ENCODE data around the gene ENKUR. TPM values are rescaled to one million over a fixed set of nuclear protein-coding genes. Genes with fewer than 3 reads are reported as not detected.

Gene ENKUR
- total and polyA plus RNA-seq, 2 donors from 2014 or later: 0.41 to 0.73 TPM

DNA sequence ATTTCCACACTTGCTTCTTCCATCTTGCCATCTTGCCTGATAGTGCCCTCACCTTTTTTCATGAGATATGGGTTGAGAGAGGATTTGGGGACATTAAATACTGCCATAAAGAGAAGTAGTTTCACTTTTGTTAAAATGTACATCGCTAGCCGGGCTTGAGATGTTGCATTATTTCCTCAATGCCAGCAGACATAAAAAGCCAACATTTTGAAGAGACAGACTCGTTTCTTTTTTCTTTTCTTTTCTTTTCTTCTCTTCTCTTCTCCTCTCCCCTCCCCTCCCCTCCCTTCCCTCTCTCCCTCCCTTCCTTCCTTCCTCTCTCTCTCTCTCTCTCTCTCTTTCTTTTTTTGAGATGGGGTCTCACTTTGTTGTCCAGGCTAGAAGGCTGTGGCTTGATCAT lies 17.9 kb downstream of the ENKUR start:
- no peak for FAIRE-seq
- intact Hi-C loops (cut with DNase I): no loop called here
- TF ChIP-seq, protein P1, sequence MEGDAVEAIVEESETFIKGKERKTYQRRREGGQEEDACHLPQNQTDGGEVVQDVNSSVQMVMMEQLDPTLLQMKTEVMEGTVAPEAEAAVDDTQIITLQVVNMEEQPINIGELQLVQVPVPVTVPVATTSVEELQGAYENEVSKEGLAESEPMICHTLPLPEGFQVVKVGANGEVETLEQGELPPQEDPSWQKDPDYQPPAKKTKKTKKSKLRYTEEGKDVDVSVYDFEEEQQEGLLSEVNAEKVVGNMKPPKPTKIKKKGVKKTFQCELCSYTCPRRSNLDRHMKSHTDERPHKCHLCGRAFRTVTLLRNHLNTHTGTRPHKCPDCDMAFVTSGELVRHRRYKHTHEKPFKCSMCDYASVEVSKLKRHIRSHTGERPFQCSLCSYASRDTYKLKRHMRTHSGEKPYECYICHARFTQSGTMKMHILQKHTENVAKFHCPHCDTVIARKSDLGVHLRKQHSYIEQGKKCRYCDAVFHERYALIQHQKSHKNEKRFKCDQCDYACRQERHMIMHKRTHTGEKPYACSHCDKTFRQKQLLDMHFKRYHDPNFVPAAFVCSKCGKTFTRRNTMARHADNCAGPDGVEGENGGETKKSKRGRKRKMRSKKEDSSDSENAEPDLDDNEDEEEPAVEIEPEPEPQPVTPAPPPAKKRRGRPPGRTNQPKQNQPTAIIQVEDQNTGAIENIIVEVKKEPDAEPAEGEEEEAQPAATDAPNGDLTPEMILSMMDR (IDR thresholded peaks at IDR 0.05; ENCODE audit: borderline replicate concordance, extremely low read depth, insufficient read depth): no peak

DNA sequence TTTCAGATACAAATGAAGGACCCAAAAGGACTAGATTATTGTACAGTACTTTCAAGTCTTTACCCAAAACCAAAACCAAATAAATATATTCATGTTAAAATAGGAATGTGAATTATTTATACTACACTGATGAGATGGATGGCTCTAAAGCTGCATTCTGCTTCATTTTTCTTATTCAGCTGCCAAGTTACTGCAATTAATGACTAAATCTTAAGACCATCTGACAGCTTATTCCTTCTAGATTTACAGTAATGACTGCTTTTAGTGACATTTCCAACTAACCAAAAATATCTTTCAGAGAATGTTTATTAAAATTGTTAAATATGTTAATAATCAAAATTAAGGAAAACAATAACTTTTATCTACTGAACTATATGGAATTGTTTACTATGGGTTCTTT lies 20.9 kb downstream of the ENKUR start:
- no peak overlapping the region for H3K4me3 ChIP-seq (ENCODE audit: low read length in 3 of 3)
- TF ChIP-seq, protein P1 (IDR thresholded peaks at IDR 0.05; ENCODE audit: borderline replicate concordance, extremely low read depth, insufficient read depth): no peak
- H3K27ac ChIP-seq (ENCODE audit: low read depth in 2 of 2, low read length in 2 of 2): no peak overlapping the region
- H3K27me3 ChIP-seq (ENCODE audit: control insufficient read depth, insufficient read depth, low read length): no peaks in the 10 kb centered on the region
- DNase-seq (no peak), FAIRE-seq (no peak)
- intact Hi-C loops (cut with DNase I): no loop called here
- no peaks in the 10 kb centered on the region for H3K36me3 ChIP-seq (ENCODE audit: control insufficient read depth in 2 of 3, insufficient read depth in 3 of 3, low read length in 3 of 3)
- no peak overlapping the region for H3K9ac ChIP-seq (ENCODE audit: low read length in 3 of 3)
- H3K9me3 ChIP-seq (ENCODE audit: control insufficient read depth in 2 of 3, insufficient read depth in 1 of 3, low read length in 3 of 3): no peaks in the 10 kb centered on the region
- no peaks in the 10 kb centered on the region for H3K4me1 ChIP-seq (ENCODE audit: control insufficient read depth in 2 of 3, insufficient read depth in 2 of 3, low read depth in 1 of 3, low read length in 3 of 3)

More for the DNA sequence above, 17.9 kb downstream of the ENKUR start:
- Histone ChIP-seq H3K27me3 (ENCODE audit: control insufficient read depth, insufficient read depth, low read length) (no peaks in the 10 kb centered on the region), H3K36me3 (ENCODE audit: control insufficient read depth in 2 of 3, insufficient read depth in 3 of 3, low read length in 3 of 3) (no peaks in the 10 kb centered on the region), H3K4me1 (ENCODE audit: control insufficient read depth in 2 of 3, insufficient read depth in 2 of 3, low read depth in 1 of 3, low read length in 3 of 3) (no peaks in the 10 kb centered on the region), H3K4me3 (ENCODE audit: low read length in 3 of 3) (no peak overlapping the region), H3K27ac (ENCODE audit: low read depth in 2 of 2, low read length in 2 of 2) (no peak overlapping the region), H3K9me3 (ENCODE audit: control insufficient read depth in 2 of 3, insufficient read depth in 1 of 3, low read length in 3 of 3) (peaks cover 0 to 4% (median 0%) of the 10 kb centered on the region in 3 donors), H3K9ac (ENCODE audit: low read length in 3 of 3) (no peak overlapping the region)
- DNase-seq: no peak

DNA sequence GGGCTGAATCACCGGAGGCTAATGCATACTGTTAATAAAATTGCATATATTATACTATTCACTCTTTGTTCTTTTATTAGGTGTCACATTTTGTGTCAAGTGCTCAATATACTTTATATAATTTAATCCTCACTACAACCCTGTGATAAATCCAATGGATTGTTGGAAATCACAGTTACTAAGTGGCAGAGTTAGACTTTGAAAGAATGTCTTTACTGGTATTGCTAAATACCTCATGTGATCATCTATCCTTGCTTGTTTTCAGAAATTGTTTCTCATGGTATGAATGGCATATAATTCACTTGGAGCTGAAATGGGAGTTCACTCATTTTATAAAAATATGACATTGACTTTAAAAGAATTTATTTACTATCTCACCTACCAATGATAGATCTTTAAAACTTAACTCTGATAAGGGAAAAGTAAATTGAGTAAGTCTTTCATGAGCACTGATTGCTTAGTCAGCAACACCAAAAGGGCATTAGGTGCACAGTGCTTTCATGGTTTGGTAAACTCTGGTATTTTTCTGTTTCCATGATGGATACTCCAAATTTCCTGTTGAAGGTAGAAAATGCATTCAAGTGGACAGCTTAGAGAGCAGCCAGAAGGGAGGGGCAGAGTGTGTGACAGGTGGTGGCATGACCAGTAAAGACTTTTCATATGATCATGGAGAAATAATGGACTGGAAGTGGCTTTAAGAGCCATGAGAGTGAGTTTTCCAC lies 22.6 kb downstream of the ENKUR start:
- TF ChIP-seq, protein P1 (IDR thresholded peaks at IDR 0.05; ENCODE audit: borderline replicate concordance, extremely low read depth, insufficient read depth): no peak
- FAIRE-seq (no peak), DNase-seq (peak in 2 of 5 donors; percentile 11 to 14)
- H3K4me1 ChIP-seq (ENCODE audit: control insufficient read depth in 2 of 3, insufficient read depth in 2 of 3, low read depth in 1 of 3, low read length in 3 of 3): no peaks in the 10 kb centered on the region
- H3K27ac ChIP-seq (ENCODE audit: low read depth in 2 of 2, low read length in 2 of 2): no peak overlapping the region
- no peaks in the 10 kb centered on the region for H3K36me3 ChIP-seq (ENCODE audit: control insufficient read depth in 2 of 3, insufficient read depth in 3 of 3, low read length in 3 of 3)
- intact Hi-C loops (cut with DNase I): no loop called here
- no peaks in the 10 kb centered on the region for H3K9me3 ChIP-seq (ENCODE audit: control insufficient read depth in 2 of 3, insufficient read depth in 1 of 3, low read length in 3 of 3)
- no peaks in the 10 kb centered on the region for H3K27me3 ChIP-seq (ENCODE audit: control insufficient read depth, insufficient read depth, low read length)
- no peak overlapping the region for H3K4me3 ChIP-seq (ENCODE audit: low read length in 3 of 3)
- H3K9ac ChIP-seq (ENCODE audit: low read length in 3 of 3): no peak overlapping the region
